ENCODE measurements around the gene EEIG1.
A peak's percentile ranks its signal among the peaks of the same experiment; 100 is the strongest.

EEIG1 gene

DNA sequence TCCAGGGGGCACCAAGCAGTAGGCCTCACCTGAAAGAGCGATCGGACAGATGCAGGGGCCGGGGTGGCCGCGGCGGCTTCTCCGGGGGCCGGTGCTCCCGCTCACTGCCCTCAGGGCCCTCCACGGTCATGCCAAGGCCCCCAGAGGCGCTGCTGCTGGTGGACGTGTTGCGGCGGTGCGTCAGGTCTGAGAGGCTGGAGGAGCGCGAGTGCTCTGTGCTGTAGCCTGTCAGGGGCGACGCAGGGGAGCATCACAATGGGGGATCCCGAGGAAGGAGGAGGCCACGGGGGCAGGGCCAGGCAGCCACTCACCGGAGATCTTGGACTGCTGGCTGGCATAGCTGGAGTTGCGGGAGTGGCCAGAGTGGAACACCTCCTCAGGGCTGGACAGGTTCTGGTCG is 35.5 kb downstream of the EEIG1 start:
- peaks cover 7% of the 10 kb centered on the region for H3K4me1 ChIP-seq (ENCODE audit: low read depth, poor library complexity, severe bottlenecking)
- no peak overlapping the region for H2AFZ ChIP-seq (ENCODE audit: low read depth)
- no peaks in the 10 kb centered on the region for H3K27me3 ChIP-seq (ENCODE audit: insufficient read depth, low read depth)
- no peak overlapping the region for H3K4me2 ChIP-seq
- H3K27ac ChIP-seq: no peak overlapping the region
- H3K4me3 ChIP-seq (IDR thresholded peaks at IDR 0.05; ENCODE audit: insufficient read depth, low read depth, low read length): no peak overlapping the region
- no peaks in the 10 kb centered on the region for H3K79me2 ChIP-seq (ENCODE audit: insufficient read depth, low read depth)
- no peaks in the 10 kb centered on the region for H4K20me1 ChIP-seq (ENCODE audit: insufficient read depth)
- H3K9ac ChIP-seq: no peak overlapping the region
- TF ChIP-seq, protein P1, sequence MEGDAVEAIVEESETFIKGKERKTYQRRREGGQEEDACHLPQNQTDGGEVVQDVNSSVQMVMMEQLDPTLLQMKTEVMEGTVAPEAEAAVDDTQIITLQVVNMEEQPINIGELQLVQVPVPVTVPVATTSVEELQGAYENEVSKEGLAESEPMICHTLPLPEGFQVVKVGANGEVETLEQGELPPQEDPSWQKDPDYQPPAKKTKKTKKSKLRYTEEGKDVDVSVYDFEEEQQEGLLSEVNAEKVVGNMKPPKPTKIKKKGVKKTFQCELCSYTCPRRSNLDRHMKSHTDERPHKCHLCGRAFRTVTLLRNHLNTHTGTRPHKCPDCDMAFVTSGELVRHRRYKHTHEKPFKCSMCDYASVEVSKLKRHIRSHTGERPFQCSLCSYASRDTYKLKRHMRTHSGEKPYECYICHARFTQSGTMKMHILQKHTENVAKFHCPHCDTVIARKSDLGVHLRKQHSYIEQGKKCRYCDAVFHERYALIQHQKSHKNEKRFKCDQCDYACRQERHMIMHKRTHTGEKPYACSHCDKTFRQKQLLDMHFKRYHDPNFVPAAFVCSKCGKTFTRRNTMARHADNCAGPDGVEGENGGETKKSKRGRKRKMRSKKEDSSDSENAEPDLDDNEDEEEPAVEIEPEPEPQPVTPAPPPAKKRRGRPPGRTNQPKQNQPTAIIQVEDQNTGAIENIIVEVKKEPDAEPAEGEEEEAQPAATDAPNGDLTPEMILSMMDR (conservative IDR thresholded peaks at IDR 0.05; ENCODE audit: low read depth, low read length): no peak
- H3K36me3 ChIP-seq (ENCODE audit: insufficient read depth): no peaks in the 10 kb centered on the region

DNA sequence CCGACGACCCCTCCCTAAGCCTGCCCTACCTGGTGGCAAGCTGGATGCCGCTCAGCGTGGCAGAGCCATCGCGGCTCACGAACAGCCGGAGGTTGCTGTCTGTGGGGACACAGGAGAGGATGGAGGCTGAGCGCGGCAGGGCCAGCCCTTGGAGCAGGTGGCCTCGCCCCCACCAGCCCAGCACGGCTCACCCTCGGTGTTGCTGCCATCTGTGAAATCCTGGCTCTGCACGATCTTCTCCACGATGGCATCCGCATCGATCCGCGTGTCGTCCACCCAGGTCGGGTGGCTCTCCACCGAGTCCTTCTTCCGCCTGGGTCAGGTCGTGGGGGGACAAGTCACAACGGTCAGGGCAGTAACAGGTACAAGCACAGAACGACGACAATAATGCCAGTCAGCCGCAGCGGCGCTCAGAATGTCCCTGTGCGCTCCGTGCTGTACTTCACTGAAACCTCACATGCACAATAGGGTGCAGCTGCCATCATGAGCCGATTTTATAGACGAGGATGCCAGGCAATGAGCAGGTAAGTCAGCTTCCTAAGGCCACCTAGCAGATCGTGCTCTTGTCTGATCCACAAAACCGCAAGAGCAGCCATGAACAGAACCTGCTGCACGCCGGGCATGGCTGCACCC is 36.1 kb downstream of the EEIG1 start:
- no peak overlapping the region for H3K9ac ChIP-seq
- H3K27me3 ChIP-seq (ENCODE audit: insufficient read depth, low read depth): no peaks in the 10 kb centered on the region
- H3K4me3 ChIP-seq (IDR thresholded peaks at IDR 0.05; ENCODE audit: insufficient read depth, low read depth, low read length): no peak overlapping the region
- TF ChIP-seq, protein P1 (conservative IDR thresholded peaks at IDR 0.05; ENCODE audit: low read depth, low read length): no peak
- H3K4me2 ChIP-seq: no peak overlapping the region
- no peak overlapping the region for H3K27ac ChIP-seq
- peaks cover 7% of the 10 kb centered on the region for H3K4me1 ChIP-seq (ENCODE audit: low read depth, poor library complexity, severe bottlenecking)
- H4K20me1 ChIP-seq (ENCODE audit: insufficient read depth): no peaks in the 10 kb centered on the region
- H2AFZ ChIP-seq (ENCODE audit: low read depth): no peak overlapping the region
- no peaks in the 10 kb centered on the region for H3K79me2 ChIP-seq (ENCODE audit: insufficient read depth, low read depth)
- H3K36me3 ChIP-seq (ENCODE audit: insufficient read depth): no peaks in the 10 kb centered on the region

DNA sequence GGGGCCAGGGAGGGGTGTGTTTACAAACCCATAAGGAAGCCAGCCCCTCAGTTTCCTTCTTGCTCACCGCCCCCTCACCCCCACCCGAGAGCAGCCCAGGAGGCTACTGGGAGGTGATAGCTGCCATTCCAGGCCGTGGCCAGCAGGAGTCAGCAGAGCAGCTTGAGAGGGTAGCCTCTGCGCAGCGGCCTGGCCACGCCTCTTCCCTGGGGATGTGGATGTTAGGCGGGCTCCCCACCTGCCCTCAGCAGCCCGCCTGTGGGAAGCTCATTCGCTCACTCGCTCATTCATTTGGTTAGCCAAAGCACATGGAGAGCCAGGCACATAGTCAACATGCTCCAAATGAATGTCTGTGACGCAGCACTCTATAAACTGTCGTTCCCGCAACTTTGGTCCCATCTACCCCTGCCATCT is 37.1 kb downstream of the EEIG1 start:
- Histone ChIP-seq H4K20me1 (ENCODE audit: insufficient read depth) (no peaks in the 10 kb centered on the region), H3K36me3 (ENCODE audit: insufficient read depth) (no peaks in the 10 kb centered on the region), H3K4me3 (IDR thresholded peaks at IDR 0.05; ENCODE audit: insufficient read depth, low read depth, low read length) (no peak overlapping the region), H3K79me2 (ENCODE audit: insufficient read depth, low read depth) (no peaks in the 10 kb centered on the region), H3K27ac (no peak overlapping the region), H3K9ac (no peak overlapping the region), H3K4me2 (no peak overlapping the region), H3K4me1 (ENCODE audit: low read depth, poor library complexity, severe bottlenecking) (peaks cover 7% of the 10 kb centered on the region), H3K27me3 (ENCODE audit: insufficient read depth, low read depth) (no peaks in the 10 kb centered on the region), H2AFZ (ENCODE audit: low read depth) (no peak overlapping the region)
- TF ChIP-seq, protein P1 (conservative IDR thresholded peaks at IDR 0.05; ENCODE audit: low read depth, low read length): peak; percentile 86

DNA sequence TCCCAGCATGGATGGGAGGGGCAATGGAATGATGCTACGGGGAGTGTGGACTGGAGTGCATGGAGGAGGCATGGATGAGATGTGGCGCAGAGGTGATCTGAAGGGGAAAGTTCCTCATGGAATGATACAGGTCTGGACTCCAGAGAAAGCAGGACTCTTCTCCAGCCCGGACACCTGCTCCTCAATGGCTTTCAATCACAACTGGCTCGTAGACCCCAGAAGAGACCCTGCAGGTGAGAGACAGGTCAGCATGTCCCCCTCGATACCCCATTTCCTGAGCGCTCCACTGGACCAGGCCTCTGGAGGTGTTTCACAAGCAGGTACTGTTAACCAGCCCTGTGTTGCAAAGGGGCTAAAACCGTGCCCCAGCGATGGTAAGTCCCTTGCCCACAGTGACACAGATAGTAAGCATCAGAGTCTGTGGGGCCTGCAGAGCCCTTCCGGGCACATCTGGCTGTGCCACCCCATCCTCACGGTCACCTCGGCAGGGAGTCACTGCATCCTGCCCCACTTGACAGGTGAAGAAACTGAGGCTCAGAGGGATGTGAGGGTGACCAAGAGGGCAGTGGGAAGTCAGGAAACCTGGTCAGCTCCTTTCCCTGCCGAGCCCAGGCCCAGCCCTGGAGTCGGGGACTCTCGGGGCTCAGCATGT is 37.7 kb downstream of the EEIG1 start:
- Histone ChIP-seq H3K79me2 (ENCODE audit: insufficient read depth, low read depth) (no peaks in the 10 kb centered on the region), H3K4me2 (no peak overlapping the region), H3K27me3 (ENCODE audit: insufficient read depth, low read depth) (no peaks in the 10 kb centered on the region), H3K4me1 (ENCODE audit: low read depth, poor library complexity, severe bottlenecking) (peaks cover 7% of the 10 kb centered on the region), H3K9ac (no peak overlapping the region), H2AFZ (ENCODE audit: low read depth) (no peak overlapping the region), H3K36me3 (ENCODE audit: insufficient read depth) (no peaks in the 10 kb centered on the region), H3K27ac (no peak overlapping the region), H4K20me1 (ENCODE audit: insufficient read depth) (no peaks in the 10 kb centered on the region), H3K4me3 (IDR thresholded peaks at IDR 0.05; ENCODE audit: insufficient read depth, low read depth, low read length) (no peak overlapping the region)
- TF ChIP-seq, protein P1 (conservative IDR thresholded peaks at IDR 0.05; ENCODE audit: low read depth, low read length): peak; percentile 7; the same call in 1 of the 2 replicates
